Panc1 (cell line): ENCODE results near the gene ZNF700.

Experiments
- CTCF ChIP-seq: fragments of 450-650 bp; IDR thresholded peaks from 2 replicates; pipeline ENCODE4 v1.5.1; 2017; ENCODE audit warnings: mild to moderate bottlenecking
- POLR2AphosphoS5 ChIP-seq: IDR thresholded peaks from 2 replicates; pipeline ENCODE4 v1.6.1; 2012; ENCODE audit warnings: mild to moderate bottlenecking, low read depth, low read length, moderate library complexity
- TF ChIP-seq, protein P1 (sequence below), 2 experiments: IDR thresholded peaks; 2 replicates each; pipeline ENCODE4 v1.6.1; 2011 to 2012; ENCODE audit warnings: low read depth in 2 of 2, control low read depth in 1 of 2, low read length in 1 of 2, mild to moderate bottlenecking in 1 of 2, moderate library complexity in 1 of 2; ENCODE audit not compliant: insufficient read depth in 1 of 2

GRCh38 chr19:11880598-11880997 is 44.3 kb upstream of the ZNF700 start:
- TF ChIP-seq POLR2AphosphoS5: no peak
- TF ChIP-seq CTCF: no peak
- TF ChIP-seq, protein P1, sequence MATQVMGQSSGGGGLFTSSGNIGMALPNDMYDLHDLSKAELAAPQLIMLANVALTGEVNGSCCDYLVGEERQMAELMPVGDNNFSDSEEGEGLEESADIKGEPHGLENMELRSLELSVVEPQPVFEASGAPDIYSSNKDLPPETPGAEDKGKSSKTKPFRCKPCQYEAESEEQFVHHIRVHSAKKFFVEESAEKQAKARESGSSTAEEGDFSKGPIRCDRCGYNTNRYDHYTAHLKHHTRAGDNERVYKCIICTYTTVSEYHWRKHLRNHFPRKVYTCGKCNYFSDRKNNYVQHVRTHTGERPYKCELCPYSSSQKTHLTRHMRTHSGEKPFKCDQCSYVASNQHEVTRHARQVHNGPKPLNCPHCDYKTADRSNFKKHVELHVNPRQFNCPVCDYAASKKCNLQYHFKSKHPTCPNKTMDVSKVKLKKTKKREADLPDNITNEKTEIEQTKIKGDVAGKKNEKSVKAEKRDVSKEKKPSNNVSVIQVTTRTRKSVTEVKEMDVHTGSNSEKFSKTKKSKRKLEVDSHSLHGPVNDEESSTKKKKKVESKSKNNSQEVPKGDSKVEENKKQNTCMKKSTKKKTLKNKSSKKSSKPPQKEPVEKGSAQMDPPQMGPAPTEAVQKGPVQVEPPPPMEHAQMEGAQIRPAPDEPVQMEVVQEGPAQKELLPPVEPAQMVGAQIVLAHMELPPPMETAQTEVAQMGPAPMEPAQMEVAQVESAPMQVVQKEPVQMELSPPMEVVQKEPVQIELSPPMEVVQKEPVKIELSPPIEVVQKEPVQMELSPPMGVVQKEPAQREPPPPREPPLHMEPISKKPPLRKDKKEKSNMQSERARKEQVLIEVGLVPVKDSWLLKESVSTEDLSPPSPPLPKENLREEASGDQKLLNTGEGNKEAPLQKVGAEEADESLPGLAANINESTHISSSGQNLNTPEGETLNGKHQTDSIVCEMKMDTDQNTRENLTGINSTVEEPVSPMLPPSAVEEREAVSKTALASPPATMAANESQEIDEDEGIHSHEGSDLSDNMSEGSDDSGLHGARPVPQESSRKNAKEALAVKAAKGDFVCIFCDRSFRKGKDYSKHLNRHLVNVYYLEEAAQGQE (IDR thresholded peaks at IDR 0.05; ENCODE audit: insufficient read depth in 1 of 2, low read depth in 2 of 2, low read length in 1 of 2): no peak
